RWPE2 (cell line): ENCODE measurements around the gene ENTR1.

ENCODE experiments used
- ATAC-seq: fragments of 200-7000 bp; cut with Tn5 transposase; 3 replicates; pipeline ENCODE4 v1.9.1; 2021; ENCODE audit warnings: low read depth
- DNase-seq: peaks from one replicate; pipeline ENCODE4 v3.0.0-alpha.2; 2020; ENCODE audit warnings: low spot score
- H3K27ac ChIP-seq: fragments of 450-650 bp; 2 replicates; pipeline ENCODE4 v1.5.1; 2017; ENCODE audit warnings: mild to moderate bottlenecking; ENCODE audit not compliant: poor library complexity, severe bottlenecking
- H3K27me3 ChIP-seq: fragments of 250-450 bp; sonication (Bioruptor Pico); 2 replicates; pipeline ENCODE4 v1.5.1; 2021; ENCODE audit warnings: mild to moderate bottlenecking, moderate library complexity; ENCODE audit not compliant: insufficient read depth, poor library complexity, severe bottlenecking
- H3K36me3 ChIP-seq: fragments of 250-450 bp; sonication (Bioruptor Pico); 2 replicates; pipeline ENCODE4 v1.5.1; 2020; ENCODE audit warnings: low read depth, mild to moderate bottlenecking, moderate library complexity
- H3K4me1 ChIP-seq: fragments of 250-450 bp; sonication (Bioruptor Pico); 2 replicates; pipeline ENCODE4 v1.5.1; 2021; ENCODE audit warnings: mild to moderate bottlenecking, moderate library complexity; ENCODE audit not compliant: insufficient read depth, poor library complexity, severe bottlenecking
- H3K4me3 ChIP-seq: fragments of 250-450 bp; sonication (Bioruptor Pico); 2 replicates; pipeline ENCODE4 v1.5.1; 2021; ENCODE audit warnings: mild to moderate bottlenecking, moderate library complexity; ENCODE audit not compliant: severe bottlenecking
- H3K9me3 ChIP-seq: fragments of 250-450 bp; sonication (Bioruptor Pico); 2 replicates; pipeline ENCODE4 v1.5.1; 2021; ENCODE audit warnings: mild to moderate bottlenecking, moderate library complexity; ENCODE audit not compliant: severe bottlenecking
- CTCF ChIP-seq: fragments of 450-650 bp; IDR thresholded peaks from one replicate; pipeline ENCODE4 v1.5.1; 2017; ENCODE audit warnings: mild to moderate bottlenecking, moderate library complexity; ENCODE audit not compliant: poor library complexity, severe bottlenecking

Gene ENTR1

GRCh38 chr9:136378170-136379002 lies 32.0 kb downstream of the ENTR1 start:
- Histone ChIP-seq H3K27ac (no peak overlapping the region), H3K27me3 (no peaks in the 10 kb centered on the region), H3K4me3 (no peak overlapping the region), H3K4me1 (no peaks in the 10 kb centered on the region), H3K9me3 (no peaks in the 10 kb centered on the region), H3K36me3 (0 out of 2 replicates have a peak, but pooled peaks cover 11% of the 10 kb centered on the region)
- ATAC-seq (no peak), DNase-seq (no peak)
- no peak for TF ChIP-seq CTCF

GRCh38 chr9:136377341-136378169 lies 32.9 kb downstream of the ENTR1 start:
- H3K4me3 ChIP-seq = no peak overlapping the region
- ATAC-seq (no peak), DNase-seq (no peak)
- H3K36me3 ChIP-seq = 0 out of 2 replicates have a peak, but pooled peaks cover 11% of the 10 kb centered on the region
- no peak overlapping the region for H3K27ac ChIP-seq
- H3K4me1 ChIP-seq = no peaks in the 10 kb centered on the region
- TF ChIP-seq CTCF = no peak
- no peaks in the 10 kb centered on the region for H3K9me3 ChIP-seq
- H3K27me3 ChIP-seq = no peaks in the 10 kb centered on the region

GRCh38 chr9:136376457-136376856 lies 34.0 kb downstream of the ENTR1 start:
- TF ChIP-seq CTCF = no peak
- ATAC-seq = no peak
- H3K9me3 ChIP-seq = no peaks in the 10 kb centered on the region
- H3K4me3 ChIP-seq = no peak overlapping the region
- no peak for DNase-seq
- H3K27me3 ChIP-seq = no peaks in the 10 kb centered on the region
- H3K36me3 ChIP-seq = 0 out of 2 replicates have a peak, but pooled peaks cover 5% of the 10 kb centered on the region
- H3K4me1 ChIP-seq = no peaks in the 10 kb centered on the region
- no peak overlapping the region for H3K27ac ChIP-seq

- no peak for TF ChIP-seq CTCF
- Histone ChIP-seq H3K4me3 (no peak overlapping the region), H3K9me3 (no peaks in the 10 kb centered on the region), H3K36me3 (no peaks in the 10 kb centered on the region), H3K27me3 (no peaks in the 10 kb centered on the region), H3K4me1 (no peaks in the 10 kb centered on the region), H3K27ac (no peak overlapping the region)
- ATAC-seq (no peak), DNase-seq (no peak)
Measured at GRCh38 chr9:136375096-136375495, 35.3 kb downstream of the ENTR1 start.
